ENCODE data around the gene CCDC91.
A peak's percentile ranks its signal among the peaks of the same experiment; 100 is the strongest.
"Not testable (repeated sequence)": the region's sequence is repeated elsewhere in the genome, so short reads cannot be mapped to it uniquely, and the experiment has no call there.

The CCDC91 gene

GRCh38 chr12:28369483-28369882 is 179.2 kb downstream of the CCDC91 start:
- in situ Hi-C loops (cut with HindIII; ENCODE audit: low pct_unique_long_range_greater_than_20kb, low sequenced_read_pairs): no loop called here
- no peak for TF ChIP-seq JUND (IDR thresholded peaks at IDR 0.05; ENCODE audit: low read depth)

GRCh38 chr12:28374556-28374955 is 184.3 kb downstream of the CCDC91 start:
- in situ Hi-C loops (cut with HindIII; ENCODE audit: low pct_unique_long_range_greater_than_20kb, low sequenced_read_pairs): no loop called here
- no peak for DNase-seq (ENCODE audit: low read depth in 1 of 2, low spot score in 1 of 2)

More at GRCh38 chr12:28369483-28369882, 179.2 kb downstream of the CCDC91 start:
- no peak for DNase-seq (ENCODE audit: low read depth in 1 of 2, low spot score in 1 of 2)

DNA sequence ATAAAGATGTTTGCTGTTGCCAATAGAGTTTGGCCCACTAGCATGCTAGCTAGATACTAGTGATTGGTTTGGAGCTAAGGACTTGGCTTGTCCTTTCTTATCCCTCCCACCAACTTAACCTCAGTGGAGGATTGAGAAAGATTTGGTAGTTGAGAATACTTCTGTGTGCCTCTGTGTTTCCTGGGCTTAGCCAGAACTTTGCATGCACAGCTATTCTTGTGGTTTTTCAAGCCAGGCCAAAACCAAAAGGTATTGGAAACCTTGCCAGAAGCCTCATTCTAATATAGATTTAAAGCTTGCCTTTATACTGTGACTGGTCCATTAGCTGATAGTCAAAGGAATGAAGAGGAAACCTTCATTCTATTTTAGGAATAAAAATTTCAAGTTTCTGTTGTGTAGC is 188.5 kb downstream of the CCDC91 start:
- TF ChIP-seq JUND (IDR thresholded peaks at IDR 0.05; ENCODE audit: low read depth): no peak
- in situ Hi-C loops (cut with HindIII; ENCODE audit: low pct_unique_long_range_greater_than_20kb, low sequenced_read_pairs): no loop called here
- peak in 1 of 2 experiments; percentile 49 for DNase-seq (ENCODE audit: low read depth in 1 of 2, low spot score in 1 of 2)

More at GRCh38 chr12:28374556-28374955, 184.3 kb downstream of the CCDC91 start:
- TF ChIP-seq JUND (IDR thresholded peaks at IDR 0.05; ENCODE audit: low read depth): no peak

- DNase-seq (ENCODE audit: low read depth in 1 of 2, low spot score in 1 of 2); in situ Hi-C loops (cut with HindIII; ENCODE audit: low pct_unique_long_range_greater_than_20kb, low sequenced_read_pairs): not testable (repeated sequence)
These were observed 189.5 kb downstream of the CCDC91 start for GRCh38 chr12:28379779-28380178.

GRCh38 chr12:28383368-28383767 is 193.1 kb downstream of the CCDC91 start:
- no peak for TF ChIP-seq JUND (IDR thresholded peaks at IDR 0.05; ENCODE audit: low read depth)
- in situ Hi-C loops (cut with HindIII; ENCODE audit: low pct_unique_long_range_greater_than_20kb, low sequenced_read_pairs): no loop called here
- DNase-seq (ENCODE audit: low read depth in 1 of 2, low spot score in 1 of 2): no peak

GRCh38 chr12:28388879-28389278 is 198.6 kb downstream of the CCDC91 start:
- DNase-seq (ENCODE audit: low read depth in 1 of 2, low spot score in 1 of 2): no peak
- in situ Hi-C loops (cut with HindIII; ENCODE audit: low pct_unique_long_range_greater_than_20kb, low sequenced_read_pairs): no loop called here
- TF ChIP-seq JUND (IDR thresholded peaks at IDR 0.05; ENCODE audit: low read depth): no peak

DNA sequence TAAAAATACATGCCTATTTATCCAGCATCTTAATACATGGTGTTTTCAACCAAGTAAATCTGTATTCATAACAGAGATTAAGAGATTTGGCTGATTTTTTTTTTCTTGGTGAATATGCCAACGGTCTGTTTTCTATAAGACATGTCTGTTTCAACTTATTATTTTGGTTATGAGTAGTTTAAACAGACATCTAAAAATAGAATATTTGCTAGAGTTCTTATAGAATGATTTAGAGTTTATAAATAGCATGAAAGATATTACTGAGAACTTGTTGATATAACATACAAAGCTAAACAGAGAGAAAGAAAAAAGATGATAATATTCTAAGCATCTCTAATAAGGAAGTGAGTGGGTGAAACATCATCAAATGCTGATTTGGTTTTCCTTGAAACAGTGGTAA is 199.9 kb downstream of the CCDC91 start:
- no peak for TF ChIP-seq JUND (IDR thresholded peaks at IDR 0.05; ENCODE audit: low read depth)
- no peak for DNase-seq (ENCODE audit: low read depth in 1 of 2, low spot score in 1 of 2)
- in situ Hi-C loops (cut with HindIII; ENCODE audit: low pct_unique_long_range_greater_than_20kb, low sequenced_read_pairs): no loop called here

GRCh38 chr12:28390761-28391385 is 200.6 kb downstream of the CCDC91 start:
- TF ChIP-seq JUND (IDR thresholded peaks at IDR 0.05; ENCODE audit: low read depth): no peak
- in situ Hi-C loops (cut with HindIII; ENCODE audit: low pct_unique_long_range_greater_than_20kb, low sequenced_read_pairs): no loop called here
- no peak for DNase-seq (ENCODE audit: low read depth in 1 of 2, low spot score in 1 of 2)

DNA sequence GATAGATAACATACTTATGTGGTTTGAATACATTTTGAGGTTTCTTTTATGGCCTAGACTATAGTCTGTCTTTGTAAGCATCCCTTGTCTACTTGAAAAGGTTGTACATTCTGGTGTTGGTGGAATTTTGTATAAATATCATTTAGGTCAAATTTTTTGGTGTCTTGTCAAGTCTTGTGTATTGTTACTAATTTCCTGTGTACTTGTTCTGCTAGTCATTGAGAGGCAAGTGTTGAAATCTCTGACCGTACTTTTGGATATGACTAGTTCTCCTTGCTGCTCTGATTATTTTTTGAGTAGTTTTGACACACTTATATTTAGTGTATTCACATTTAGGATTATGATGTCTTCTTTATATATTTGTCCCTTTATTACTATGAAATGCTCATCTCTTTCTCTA is 219.6 kb downstream of the CCDC91 start:
- no peak for DNase-seq (ENCODE audit: low read depth in 1 of 2, low spot score in 1 of 2)
- in situ Hi-C loops (cut with HindIII; ENCODE audit: low pct_unique_long_range_greater_than_20kb, low sequenced_read_pairs): no loop called here
- no peak for TF ChIP-seq JUND (IDR thresholded peaks at IDR 0.05; ENCODE audit: low read depth)

DNA sequence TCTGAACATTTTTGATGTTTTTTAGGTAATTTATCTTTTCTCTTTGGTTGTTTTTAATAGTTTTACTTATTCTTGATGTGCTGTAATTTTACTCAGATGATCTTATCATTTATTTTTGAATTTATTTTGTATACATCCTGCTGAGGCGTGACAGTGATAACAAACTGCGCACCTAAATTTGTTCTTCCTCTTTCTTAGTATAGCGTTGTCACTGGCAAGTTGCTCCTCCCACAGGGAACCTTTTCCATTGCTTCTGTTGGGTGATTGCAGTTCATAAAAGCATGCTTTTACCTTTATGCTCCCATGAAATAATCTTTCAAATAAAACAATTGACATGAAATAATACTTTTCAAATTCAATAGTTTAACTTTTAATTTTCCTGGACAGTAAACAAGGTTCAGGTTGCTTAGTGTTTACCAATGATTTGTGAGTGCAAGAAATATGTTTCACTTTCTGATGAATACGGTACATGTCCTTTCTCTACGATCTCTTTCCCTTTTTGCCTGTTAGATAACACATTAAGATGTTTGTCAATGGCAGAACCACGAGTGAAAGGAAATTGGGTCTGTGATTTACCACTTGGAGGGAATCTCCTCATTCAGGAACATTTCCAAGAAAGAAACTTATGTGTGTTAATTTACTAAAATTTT is 223.3 kb downstream of the CCDC91 start:
- in situ Hi-C loops (cut with HindIII; ENCODE audit: low pct_unique_long_range_greater_than_20kb, low sequenced_read_pairs): no loop called here
- no peak for TF ChIP-seq JUND (IDR thresholded peaks at IDR 0.05; ENCODE audit: low read depth)
- no peak for DNase-seq (ENCODE audit: low read depth in 1 of 2, low spot score in 1 of 2)

DNA sequence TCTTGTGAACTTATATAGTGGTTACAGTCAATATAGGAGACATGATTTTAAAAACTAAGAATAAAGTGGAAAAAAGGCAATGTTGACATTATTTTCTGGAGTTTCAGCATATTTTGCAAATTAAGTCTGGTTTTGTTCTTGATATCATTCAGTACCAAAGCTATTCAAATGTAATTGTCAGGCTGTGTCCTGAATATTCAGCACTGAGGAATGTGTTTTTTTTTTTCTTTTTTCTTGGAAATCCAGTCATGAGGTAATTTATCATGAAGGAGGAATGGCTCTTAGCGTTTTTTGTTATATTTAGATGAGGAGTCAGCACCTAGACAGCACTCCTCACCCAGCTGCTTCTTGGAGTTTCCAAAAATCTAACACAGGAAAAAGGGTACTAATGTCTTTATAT is 225.5 kb downstream of the CCDC91 start:
- no peak for DNase-seq (ENCODE audit: low read depth in 1 of 2, low spot score in 1 of 2)
- TF ChIP-seq JUND (IDR thresholded peaks at IDR 0.05; ENCODE audit: low read depth): no peak
- in situ Hi-C loops (cut with HindIII; ENCODE audit: low pct_unique_long_range_greater_than_20kb, low sequenced_read_pairs): no loop called here

- TF ChIP-seq JUND (IDR thresholded peaks at IDR 0.05; ENCODE audit: low read depth): no peak
- no peak for DNase-seq (ENCODE audit: low read depth in 1 of 2, low spot score in 1 of 2)
- in situ Hi-C loops (cut with HindIII; ENCODE audit: low pct_unique_long_range_greater_than_20kb, low sequenced_read_pairs): no loop called here
These were observed 231.1 kb downstream of the CCDC91 start for GRCh38 chr12:28421374-28421773.

- in situ Hi-C loops (cut with HindIII; ENCODE audit: low pct_unique_long_range_greater_than_20kb, low sequenced_read_pairs): no loop called here
- no peak for TF ChIP-seq JUND (IDR thresholded peaks at IDR 0.05; ENCODE audit: low read depth)
- DNase-seq (ENCODE audit: low read depth in 1 of 2, low spot score in 1 of 2): no peak
These were observed 234.7 kb downstream of the CCDC91 start for GRCh38 chr12:28424965-28425364.

DNA sequence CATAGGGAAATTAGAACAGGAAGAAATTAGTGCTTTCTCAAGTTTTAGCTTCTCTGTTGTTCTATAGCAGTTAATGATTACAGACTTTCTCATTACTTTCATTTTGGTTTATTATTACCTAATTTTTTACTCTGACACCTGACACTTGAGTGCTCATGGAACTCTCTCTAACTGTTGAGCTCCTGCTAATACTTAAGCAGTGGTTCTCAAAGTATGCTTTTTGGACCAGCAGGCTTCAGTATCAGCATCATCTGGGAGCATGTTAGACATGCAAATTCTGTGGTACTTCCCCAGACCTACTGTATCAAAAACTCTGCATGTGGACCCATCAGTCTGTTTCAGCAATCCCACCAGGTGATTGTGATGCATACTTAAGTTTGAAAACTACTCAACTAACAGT is 235.3 kb downstream of the CCDC91 start:
- TF ChIP-seq JUND (IDR thresholded peaks at IDR 0.05; ENCODE audit: low read depth): no peak
- in situ Hi-C loops (cut with HindIII; ENCODE audit: low pct_unique_long_range_greater_than_20kb, low sequenced_read_pairs): no loop called here
- no peak for DNase-seq (ENCODE audit: low read depth in 1 of 2, low spot score in 1 of 2)
